Smooth muscle cell (in vitro differentiated cells): ENCODE results near the gene OR11H7. TPM values are rescaled to one million over a fixed set of nuclear protein-coding genes. Genes with fewer than 3 reads are reported as not detected.
"Not testable (repeated sequence)": the region's sequence is repeated elsewhere in the genome, so short reads cannot be mapped to it uniquely, and the experiment has no call there.

ENCODE experiments used
- DNase-seq: peaks from one replicate; lab custom pipeline; 2025; ENCODE audit not compliant: unreplicated experiment; lab: John Stamatoyannopoulos, UW
- H2AFZ ChIP-seq: fragments of 200-600 bp; sonication (generic); 2 replicates; pipeline ENCODE4 v1.6.0; 2016; ENCODE audit warnings: antibody characterized with exemption, low read depth, mild to moderate bottlenecking
- H3F3A ChIP-seq: fragments of 200-600 bp; sonication (generic); 2 replicates; pipeline ENCODE4 v1.6.0; 2017; ENCODE audit warnings: antibody characterized with exemption, low read depth
- H3K27ac ChIP-seq: fragments of 200-600 bp; sonication (generic); 2 replicates; pipeline ENCODE4 v1.5.1; 2016; ENCODE audit warnings: low read depth, mild to moderate bottlenecking
- H3K27me3 ChIP-seq: fragments of 200-600 bp; sonication (generic); 2 replicates; pipeline ENCODE4 v1.6.1; 2016; ENCODE audit warnings: low read depth, mild to moderate bottlenecking
- H3K36me3 ChIP-seq: fragments of 200-600 bp; sonication (generic); 2 replicates; pipeline ENCODE4 v1.5.1; 2016; ENCODE audit warnings: low read depth
- H3K4me1 ChIP-seq: fragments of 200-600 bp; sonication (generic); 2 replicates; pipeline ENCODE4 v1.5.1; 2016; ENCODE audit warnings: low read depth
- H3K4me2 ChIP-seq: fragments of 200-600 bp; sonication (generic); 2 replicates; pipeline ENCODE4 v1.6.0; 2016; ENCODE audit warnings: mild to moderate bottlenecking
- H3K4me3 ChIP-seq: fragments of 200-600 bp; sonication (generic); 2 replicates; pipeline ENCODE4 v1.5.1; 2016; ENCODE audit warnings: mild to moderate bottlenecking
- H3K79me2 ChIP-seq: fragments of 200-600 bp; sonication (generic); 2 replicates; pipeline ENCODE4 v1.6.0; 2016; ENCODE audit warnings: low read depth, mild to moderate bottlenecking
- H3K9ac ChIP-seq: fragments of 200-600 bp; sonication (generic); 2 replicates; pipeline ENCODE4 v1.6.0; 2016; ENCODE audit warnings: low read depth
- H3K9me3 ChIP-seq: fragments of 200-600 bp; sonication (generic); replicated peaks from 2 replicates; pipeline ENCODE4 v1.5.1; 2016; ENCODE audit warnings: low read depth
- H4K20me1 ChIP-seq: fragments of 200-600 bp; sonication (generic); 2 replicates; pipeline ENCODE4 v1.6.0; 2016; ENCODE audit warnings: low read depth
- CTCF ChIP-seq: fragments of 200-600 bp; sonication (generic); IDR thresholded peaks from 2 replicates; pipeline ENCODE4 v1.5.1; 2017; ENCODE audit warnings: borderline replicate concordance, mild to moderate bottlenecking, antibody characterized with exemption; ENCODE audit not compliant: insufficient read depth, poor library complexity, severe bottlenecking
- WGBS: methylation state at CpG from one replicate; pipeline ENCODE4 v1.1.7; 2016; ENCODE audit warnings: low lambda C conversion rate; 5-methylcytosine and 5-hydroxymethylcytosine counted together
- polyA plus RNA-seq: library from polyadenylated mRNA; unstranded; fragments of >200 nt; fragmentation: Nextera tagmentation; extraction: Ambion mirVana; gene quantifications from 2 replicates; pipeline ENCODE4 v1.2.1, GENCODE V29; 2016
- total RNA-seq: library from RNA; depleted of rRNA; stranded (reverse); fragments of >200 nt; gene quantifications from 2 replicates; pipeline ENCODE4 v1.2.3, GENCODE V29; 2014

The OR11H7 gene
- total and polyA plus RNA-seq, 2 experiments from 2014 or later, result not detected

- Histone ChIP-seq H3K79me2 (no peaks in the 10 kb centered on the region), H4K20me1 (no peaks in the 10 kb centered on the region), H3F3A (no peaks in the 10 kb centered on the region), H3K4me1 (no peaks in the 10 kb centered on the region), H2AFZ (no peak overlapping the region), H3K36me3 (no peaks in the 10 kb centered on the region), H3K4me3 (no peak overlapping the region), H3K27ac (no peak overlapping the region), H3K9me3 (peaks cover 4% of the 10 kb centered on the region), H3K4me2 (no peak overlapping the region), H3K9ac (no peak overlapping the region), H3K27me3 (no peaks in the 10 kb centered on the region)
- TF ChIP-seq CTCF, result no peak
- no peak for DNase-seq
- WGBS, result 74% methylated on average over 2 of the region's 2 CpGs
Observed at GRCh38 chr14:20209595-20209994, 19.2 kb upstream of the OR11H7 start.

GRCh38 chr14:20212406-20212805 lies 16.4 kb upstream of the OR11H7 start:
- DNase-seq, H3K79me2 ChIP-seq: not testable (repeated sequence)
- WGBS, result no CpG with 5 or more reads among the region's 28 CpGs

GRCh38 chr14:20215196-20215595 lies 13.6 kb upstream of the OR11H7 start:
- Histone ChIP-seq H3K9me3 (peaks cover 3% of the 10 kb centered on the region), H3K27me3 (no peaks in the 10 kb centered on the region), H3K4me3 (no peak overlapping the region), H3K79me2 (no peaks in the 10 kb centered on the region), H3K36me3 (no peaks in the 10 kb centered on the region), H3K9ac (no peak overlapping the region), H3K4me1 (no peaks in the 10 kb centered on the region), H4K20me1 (no peaks in the 10 kb centered on the region), H3K4me2 (no peak overlapping the region), H2AFZ (no peak overlapping the region), H3K27ac (no peak overlapping the region), H3F3A (no peaks in the 10 kb centered on the region)
- no peak for TF ChIP-seq CTCF
- DNase-seq, result no peak
- WGBS, result 52% methylated on average over 2 of the region's 2 CpGs

More at GRCh38 chr14:20212406-20212805, 16.4 kb upstream of the OR11H7 start:
- not testable (repeated sequence) for H3K4me3 ChIP-seq, H3K4me2 ChIP-seq, H2AFZ ChIP-seq, H3K27ac ChIP-seq, H3K27me3 ChIP-seq, H3K9ac ChIP-seq, H3K4me1 ChIP-seq, H3F3A ChIP-seq, H3K9me3 ChIP-seq, H4K20me1 ChIP-seq, H3K36me3 ChIP-seq

- Histone ChIP-seq H4K20me1 (no peaks in the 10 kb centered on the region), H3K9me3 (peaks cover 2% of the 10 kb centered on the region), H3K4me2 (no peak overlapping the region), H3K4me1 (no peaks in the 10 kb centered on the region), H3F3A (no peaks in the 10 kb centered on the region), H3K9ac (no peak overlapping the region), H3K36me3 (no peaks in the 10 kb centered on the region), H2AFZ (no peak overlapping the region), H3K79me2 (no peaks in the 10 kb centered on the region), H3K27me3 (no peaks in the 10 kb centered on the region), H3K4me3 (no peak overlapping the region), H3K27ac (no peak overlapping the region)
- 37% methylated on average over 4 of the region's 4 CpGs for WGBS
- TF ChIP-seq CTCF, result no peak
- DNase-seq, result no peak
Observed at GRCh38 chr14:20219033-20219432, 9.7 kb upstream of the OR11H7 start.
